Ovary (tissue), 3 donors: ENCODE measurements around the gene ERBB2.

Experiments used
- CTCF ChIP-seq, 3 donors: fragments of 450-650 bp in 2 of 3; fragments of 200-600 bp in 1 of 3; IDR thresholded peaks; one replicate each; pipeline versions ENCODE4 v1.5.1 to v1.8.0; 2016 to 2022; ENCODE audit warnings: antibody characterized with exemption in 3 of 3, mild to moderate bottlenecking in 1 of 3
- EP300 ChIP-seq: sonication (generic); formaldehyde crosslinking; IDR thresholded peaks from one replicate; pipeline ENCODE4 v1.6.1; 2017; ENCODE audit warnings: antibody characterized with exemption
- POLR2A ChIP-seq: fragments of 450-650 bp; IDR thresholded peaks from one replicate; pipeline ENCODE4 v1.6.1; 2017; ENCODE audit warnings: antibody characterized with exemption, mild to moderate bottlenecking, moderate library complexity
- donor health status: DM: no; HTN: no; CAD: no.

- no peak for TF ChIP-seq POLR2A
- TF ChIP-seq CTCF (IDR thresholded peaks at IDR 0.05) = no peak
- no peak for TF ChIP-seq EP300
These were observed 41.1 kb upstream of the ERBB2 start for GRCh38 chr17:39658760-39659159.
